Nephron progenitor cell (in vitro differentiated cells): Measurements from ENCODE around the gene CRTC1.

Experiments used
- DNase-seq: peaks from one replicate; pipeline ENCODE4 v3.0.0; 2021
- H3K27ac Mint-ChIP-seq: 2 replicates; pipeline ENCODE4 v1.8.0; 2021; ENCODE audit warnings: mild to moderate bottlenecking, moderate library complexity, mixed read lengths
- H3K27me3 Mint-ChIP-seq: 2 replicates; pipeline ENCODE4 v1.8.0; 2021; ENCODE audit warnings: mild to moderate bottlenecking, low read depth, mixed read lengths; ENCODE audit not compliant: poor library complexity
- H3K36me3 Mint-ChIP-seq: 2 replicates; pipeline ENCODE4 v1.8.0; 2021; ENCODE audit warnings: low read depth, mixed read lengths
- H3K4me1 Mint-ChIP-seq: 2 replicates; pipeline ENCODE4 v1.8.0; 2021; ENCODE audit warnings: mixed read lengths
- H3K4me3 Mint-ChIP-seq: 2 replicates; pipeline ENCODE4 v1.8.0; 2021; ENCODE audit warnings: mild to moderate bottlenecking, moderate library complexity, mixed read lengths
- H3K9me3 Mint-ChIP-seq: 2 replicates; pipeline ENCODE4 v1.8.0; 2021; ENCODE audit warnings: mild to moderate bottlenecking, moderate library complexity, mixed read lengths
- TF ChIP-seq, protein P1 (sequence below): fragments of 200-600 bp; sonication (generic); IDR thresholded peaks from 2 replicates; pipeline ENCODE4 v1.5.0; 2021; ENCODE audit warnings: antibody characterized with exemption

Gene CRTC1

DNA sequence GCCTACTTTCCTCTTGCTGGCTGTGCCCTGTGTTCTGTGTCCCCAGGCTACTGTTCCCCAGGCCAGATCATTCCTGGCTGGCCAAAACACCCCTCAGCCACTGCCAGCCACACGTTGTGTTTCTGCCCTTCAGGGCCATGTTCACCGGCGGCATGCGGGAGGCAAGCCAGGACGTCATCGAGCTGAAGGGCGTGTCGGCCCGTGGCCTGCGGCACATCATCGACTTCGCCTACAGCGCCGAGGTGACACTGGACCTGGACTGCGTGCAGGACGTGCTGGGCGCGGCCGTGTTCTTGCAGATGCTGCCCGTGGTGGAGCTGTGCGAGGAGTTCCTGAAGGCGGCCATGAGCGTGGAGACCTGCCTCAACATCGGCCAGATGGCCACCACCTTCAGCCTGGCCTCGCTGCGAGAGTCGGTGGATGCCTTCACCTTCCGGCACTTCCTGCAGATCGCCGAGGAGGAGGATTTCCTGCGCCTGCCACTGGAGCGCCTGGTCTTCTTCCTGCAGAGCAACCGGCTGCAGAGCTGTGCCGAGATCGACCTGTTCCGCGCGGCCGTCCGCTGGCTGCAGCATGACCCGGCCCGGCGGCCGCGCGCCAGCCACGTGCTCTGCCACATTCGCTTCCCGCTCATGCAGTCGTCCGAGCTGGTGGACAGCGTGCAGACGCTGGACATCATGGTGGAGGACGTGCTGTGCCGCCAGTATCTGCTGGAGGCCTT is 15.8 kb upstream of the CRTC1 start:
- Mint-ChIP-seq H3K4me3 (no peak overlapping the region), H3K9me3 (no peaks in the 10 kb centered on the region), H3K36me3 (peaks cover 15% of the 10 kb centered on the region), H3K4me1 (peaks cover 49% of the 10 kb centered on the region), H3K27ac (no peak overlapping the region), H3K27me3 (no peaks in the 10 kb centered on the region)
- no peak for DNase-seq
- TF ChIP-seq, protein P1, sequence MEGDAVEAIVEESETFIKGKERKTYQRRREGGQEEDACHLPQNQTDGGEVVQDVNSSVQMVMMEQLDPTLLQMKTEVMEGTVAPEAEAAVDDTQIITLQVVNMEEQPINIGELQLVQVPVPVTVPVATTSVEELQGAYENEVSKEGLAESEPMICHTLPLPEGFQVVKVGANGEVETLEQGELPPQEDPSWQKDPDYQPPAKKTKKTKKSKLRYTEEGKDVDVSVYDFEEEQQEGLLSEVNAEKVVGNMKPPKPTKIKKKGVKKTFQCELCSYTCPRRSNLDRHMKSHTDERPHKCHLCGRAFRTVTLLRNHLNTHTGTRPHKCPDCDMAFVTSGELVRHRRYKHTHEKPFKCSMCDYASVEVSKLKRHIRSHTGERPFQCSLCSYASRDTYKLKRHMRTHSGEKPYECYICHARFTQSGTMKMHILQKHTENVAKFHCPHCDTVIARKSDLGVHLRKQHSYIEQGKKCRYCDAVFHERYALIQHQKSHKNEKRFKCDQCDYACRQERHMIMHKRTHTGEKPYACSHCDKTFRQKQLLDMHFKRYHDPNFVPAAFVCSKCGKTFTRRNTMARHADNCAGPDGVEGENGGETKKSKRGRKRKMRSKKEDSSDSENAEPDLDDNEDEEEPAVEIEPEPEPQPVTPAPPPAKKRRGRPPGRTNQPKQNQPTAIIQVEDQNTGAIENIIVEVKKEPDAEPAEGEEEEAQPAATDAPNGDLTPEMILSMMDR = no peak

DNA sequence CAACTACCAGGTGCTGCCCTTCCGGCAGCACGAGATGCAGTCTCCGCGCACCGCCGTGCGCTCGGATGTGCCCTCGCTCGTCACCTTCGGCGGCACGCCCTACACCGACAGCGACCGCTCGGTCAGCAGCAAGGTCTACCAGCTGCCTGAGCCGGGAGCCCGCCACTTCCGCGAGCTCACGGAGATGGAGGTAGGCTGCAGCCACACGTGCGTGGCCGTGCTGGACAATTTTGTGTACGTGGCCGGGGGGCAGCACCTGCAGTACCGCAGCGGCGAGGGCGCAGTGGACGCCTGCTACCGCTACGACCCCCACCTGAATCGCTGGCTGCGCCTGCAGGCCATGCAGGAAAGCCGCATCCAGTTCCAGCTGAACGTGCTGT is 15.2 kb upstream of the CRTC1 start:
- H3K9me3 Mint-ChIP-seq = no peaks in the 10 kb centered on the region
- TF ChIP-seq, protein P1 = no peak
- H3K27me3 Mint-ChIP-seq = no peaks in the 10 kb centered on the region
- peaks cover 44% of the 10 kb centered on the region for H3K4me1 Mint-ChIP-seq
- H3K27ac Mint-ChIP-seq = no peak overlapping the region
- H3K4me3 Mint-ChIP-seq = no peak overlapping the region
- H3K36me3 Mint-ChIP-seq = peaks cover 15% of the 10 kb centered on the region
- DNase-seq = no peak

DNA sequence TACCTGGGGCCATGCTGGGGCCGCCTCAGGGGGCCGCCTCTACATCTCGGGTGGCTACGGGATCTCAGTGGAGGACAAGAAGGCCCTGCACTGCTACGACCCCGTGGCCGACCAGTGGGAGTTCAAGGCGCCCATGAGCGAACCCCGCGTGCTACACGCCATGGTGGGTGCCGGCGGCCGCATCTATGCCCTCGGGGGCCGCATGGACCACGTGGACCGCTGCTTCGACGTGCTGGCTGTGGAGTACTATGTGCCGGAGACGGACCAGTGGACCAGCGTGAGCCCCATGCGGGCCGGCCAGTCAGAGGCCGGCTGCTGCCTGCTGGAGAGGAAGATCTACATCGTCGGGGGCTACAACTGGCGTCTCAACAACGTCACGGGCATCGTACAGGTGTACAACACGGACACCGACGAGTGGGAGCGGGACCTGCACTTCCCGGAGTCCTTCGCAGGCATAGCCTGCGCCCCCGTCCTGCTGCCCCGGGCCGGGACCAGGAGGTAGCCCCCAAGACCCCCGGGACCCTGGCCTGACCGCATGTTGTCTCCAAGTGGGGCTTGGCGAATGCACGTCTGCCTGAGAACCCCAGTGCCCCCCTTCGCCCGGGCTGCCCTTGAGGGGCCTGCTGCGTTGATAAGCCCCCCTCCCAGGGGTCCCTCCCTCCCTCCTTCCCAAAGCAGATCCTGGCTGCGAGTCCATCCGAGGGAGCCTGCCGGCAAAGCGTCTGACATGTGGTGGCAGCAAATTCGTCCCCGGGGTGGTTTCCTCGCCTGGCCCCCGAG is 14.5 kb upstream of the CRTC1 start:
- TF ChIP-seq, protein P1 = no peak
- peaks cover 15% of the 10 kb centered on the region for H3K36me3 Mint-ChIP-seq
- H3K4me3 Mint-ChIP-seq = no peak overlapping the region
- H3K9me3 Mint-ChIP-seq = no peaks in the 10 kb centered on the region
- DNase-seq = no peak
- H3K27me3 Mint-ChIP-seq = no peaks in the 10 kb centered on the region
- H3K4me1 Mint-ChIP-seq = peaks cover 37% of the 10 kb centered on the region
- no peak overlapping the region for H3K27ac Mint-ChIP-seq

DNA sequence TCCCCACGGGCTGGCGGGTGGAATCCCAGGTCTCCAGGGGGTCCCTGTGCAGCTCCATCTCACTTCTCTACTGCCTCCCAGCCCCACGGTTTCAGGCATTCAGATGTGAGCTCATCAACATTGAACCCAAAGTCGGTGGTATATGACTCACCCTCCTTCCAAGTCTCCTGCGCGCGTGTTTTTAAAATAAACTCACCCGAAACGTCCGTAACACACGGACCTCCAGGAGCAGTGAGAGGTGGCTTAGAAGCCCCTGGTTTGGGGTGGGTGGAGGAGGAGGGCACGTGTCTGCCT is 14.0 kb upstream of the CRTC1 start:
- H3K9me3 Mint-ChIP-seq = no peaks in the 10 kb centered on the region
- H3K4me1 Mint-ChIP-seq = peaks cover 34% of the 10 kb centered on the region
- TF ChIP-seq, protein P1 = no peak
- no peak overlapping the region for H3K27ac Mint-ChIP-seq
- no peak for DNase-seq
- H3K4me3 Mint-ChIP-seq = no peak overlapping the region
- no peaks in the 10 kb centered on the region for H3K27me3 Mint-ChIP-seq
- peaks cover 15% of the 10 kb centered on the region for H3K36me3 Mint-ChIP-seq

DNA sequence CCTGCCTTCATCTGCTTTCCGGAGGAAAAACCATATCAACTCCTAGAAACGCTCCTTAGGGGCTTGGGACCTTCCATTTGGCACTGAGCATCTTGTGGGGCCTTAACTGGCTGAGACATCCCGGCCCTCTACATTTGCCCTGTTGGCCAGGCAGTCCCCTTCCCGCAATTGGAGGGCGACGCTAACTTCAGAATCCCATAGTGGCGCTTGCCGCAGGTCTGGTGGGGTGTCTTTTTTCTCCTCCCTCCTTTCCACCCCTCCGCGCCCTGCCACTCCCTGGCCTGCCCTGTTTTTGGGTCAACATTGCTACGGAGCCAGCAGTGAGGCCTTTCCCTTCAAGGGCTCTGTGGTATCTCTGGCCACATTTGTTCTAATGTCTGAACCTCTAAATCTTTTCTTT is 13.6 kb upstream of the CRTC1 start:
- peak overlapping the region; percentile 11 for H3K27ac Mint-ChIP-seq
- TF ChIP-seq, protein P1 = no peak
- no peak for DNase-seq
- no peaks in the 10 kb centered on the region for H3K9me3 Mint-ChIP-seq
- H3K27me3 Mint-ChIP-seq = no peaks in the 10 kb centered on the region
- peaks cover 34% of the 10 kb centered on the region for H3K4me1 Mint-ChIP-seq
- peaks cover 15% of the 10 kb centered on the region for H3K36me3 Mint-ChIP-seq
- no peak overlapping the region for H3K4me3 Mint-ChIP-seq

DNA sequence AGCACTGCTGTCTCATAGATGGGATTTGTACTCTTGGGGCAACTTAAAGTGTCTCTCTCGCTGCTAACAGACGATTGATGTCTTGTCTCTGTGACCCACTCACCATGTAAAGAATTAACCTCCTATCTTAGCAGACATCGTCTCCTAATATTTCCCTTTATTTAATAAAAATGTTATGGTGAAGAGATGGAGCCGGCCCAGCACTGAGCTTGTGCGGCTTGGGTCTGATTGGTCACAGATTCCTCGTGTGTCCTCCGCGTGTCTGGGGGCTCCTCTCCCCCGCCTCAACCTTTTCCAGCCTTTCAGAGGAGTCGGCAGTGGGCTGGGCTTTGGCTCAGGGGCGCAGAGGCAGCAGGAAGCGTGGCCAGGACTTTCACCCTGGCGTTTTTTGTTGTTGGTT is 13.2 kb upstream of the CRTC1 start:
- Mint-ChIP-seq H3K27me3 (no peaks in the 10 kb centered on the region), H3K27ac (peak overlapping the region; percentile 11), H3K36me3 (peaks cover 15% of the 10 kb centered on the region), H3K4me3 (no peak overlapping the region), H3K4me1 (peaks cover 34% of the 10 kb centered on the region), H3K9me3 (no peaks in the 10 kb centered on the region)
- TF ChIP-seq, protein P1 = no peak
- DNase-seq = no peak
